Measurements from ENCODE around the gene ZNF292. TPM values are rescaled to one million over a fixed set of nuclear protein-coding genes. Genes with fewer than 3 reads are reported as not detected.
"Not testable (repeated sequence)": the region's sequence is repeated elsewhere in the genome, so short reads cannot be mapped to it uniquely, and the experiment has no call there.

ZNF292 gene
- total RNA-seq, 1 experiment from 2014 or later = 44.6 TPM

DNA sequence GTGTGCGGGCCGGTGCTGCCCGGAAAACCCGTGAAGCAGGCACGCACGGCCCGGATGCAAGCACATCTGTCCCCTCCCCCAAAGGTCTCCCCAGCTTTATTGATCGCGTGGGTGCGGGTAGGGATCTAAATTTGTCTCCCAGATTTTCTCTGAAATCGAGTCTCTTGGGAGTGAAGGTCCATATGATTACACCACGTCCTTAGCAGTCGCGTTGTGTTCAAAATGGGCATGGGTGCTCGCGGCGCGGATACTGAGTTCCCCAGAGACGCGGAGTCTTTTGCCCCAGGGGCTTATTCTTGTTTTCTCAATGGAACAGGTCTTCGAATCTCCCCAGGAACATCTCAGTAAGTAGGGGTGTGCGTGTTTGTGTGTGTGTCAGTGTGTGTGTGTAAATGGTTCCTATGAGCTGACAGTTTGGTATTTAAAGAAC lies 2.8 kb upstream of the ZNF292 start:
- H3K4me1 Mint-ChIP-seq (ENCODE audit: low read depth, unreplicated experiment) = peaks cover 24% of the 10 kb centered on the region
- no peaks in the 10 kb centered on the region for H3K27me3 Mint-ChIP-seq (ENCODE audit: unreplicated experiment)
- TF ChIP-seq, protein P1, sequence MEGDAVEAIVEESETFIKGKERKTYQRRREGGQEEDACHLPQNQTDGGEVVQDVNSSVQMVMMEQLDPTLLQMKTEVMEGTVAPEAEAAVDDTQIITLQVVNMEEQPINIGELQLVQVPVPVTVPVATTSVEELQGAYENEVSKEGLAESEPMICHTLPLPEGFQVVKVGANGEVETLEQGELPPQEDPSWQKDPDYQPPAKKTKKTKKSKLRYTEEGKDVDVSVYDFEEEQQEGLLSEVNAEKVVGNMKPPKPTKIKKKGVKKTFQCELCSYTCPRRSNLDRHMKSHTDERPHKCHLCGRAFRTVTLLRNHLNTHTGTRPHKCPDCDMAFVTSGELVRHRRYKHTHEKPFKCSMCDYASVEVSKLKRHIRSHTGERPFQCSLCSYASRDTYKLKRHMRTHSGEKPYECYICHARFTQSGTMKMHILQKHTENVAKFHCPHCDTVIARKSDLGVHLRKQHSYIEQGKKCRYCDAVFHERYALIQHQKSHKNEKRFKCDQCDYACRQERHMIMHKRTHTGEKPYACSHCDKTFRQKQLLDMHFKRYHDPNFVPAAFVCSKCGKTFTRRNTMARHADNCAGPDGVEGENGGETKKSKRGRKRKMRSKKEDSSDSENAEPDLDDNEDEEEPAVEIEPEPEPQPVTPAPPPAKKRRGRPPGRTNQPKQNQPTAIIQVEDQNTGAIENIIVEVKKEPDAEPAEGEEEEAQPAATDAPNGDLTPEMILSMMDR (IDR thresholded peaks at IDR 0.05; ENCODE audit: unreplicated experiment) = no peak
- no peaks in the 10 kb centered on the region for H3K9me3 Mint-ChIP-seq (ENCODE audit: low read depth, unreplicated experiment)
- CTCF ChIA-PET = no interaction called here
- intact Hi-C loops (cut with micrococcal nuclease; ENCODE audit: unreplicated experiment) = no loop called here
- peaks cover 38% of the 10 kb centered on the region for H3K36me3 Mint-ChIP-seq (ENCODE audit: insufficient read depth, unreplicated experiment)
- H3K4me3 Mint-ChIP-seq (ENCODE audit: low read depth, unreplicated experiment) = peak overlapping the region; percentile 68
- H3K27ac Mint-ChIP-seq (ENCODE audit: unreplicated experiment) = no peak overlapping the region
- BruUV-seq (replicated peaks) = no TSS peak
- DNase-seq = no peak

DNA sequence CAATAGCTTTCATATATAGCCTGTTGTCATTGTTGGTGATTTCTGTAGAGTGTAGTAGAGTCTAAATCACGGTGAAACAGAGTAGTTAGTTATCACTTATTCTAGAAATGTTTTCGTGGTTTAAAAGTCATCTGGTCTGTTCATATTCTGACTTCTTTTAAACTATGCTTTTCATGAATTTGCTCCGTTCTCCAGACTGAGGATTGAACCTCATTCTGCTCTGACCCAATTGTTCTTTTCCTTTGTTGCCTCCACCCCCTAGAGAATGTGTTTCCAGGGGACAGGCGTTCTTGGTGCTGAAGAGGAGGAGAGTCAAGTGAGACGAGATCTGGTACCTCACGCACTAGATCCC lies 748 bp upstream of the ZNF292 start:
- TF ChIP-seq, protein P1 (IDR thresholded peaks at IDR 0.05; ENCODE audit: unreplicated experiment) = no peak
- H3K27me3 Mint-ChIP-seq (ENCODE audit: unreplicated experiment) = no peaks in the 10 kb centered on the region
- CTCF ChIA-PET = no interaction called here
- peak overlapping the region; percentile 91 for H3K27ac Mint-ChIP-seq (ENCODE audit: unreplicated experiment)
- TSS peak; percentile 81 for BruUV-seq (replicated peaks)
- no peak for DNase-seq
- peaks cover 44% of the 10 kb centered on the region for H3K36me3 Mint-ChIP-seq (ENCODE audit: insufficient read depth, unreplicated experiment)
- peaks cover 14% of the 10 kb centered on the region for H3K4me1 Mint-ChIP-seq (ENCODE audit: low read depth, unreplicated experiment)
- peak overlapping the region; percentile 90 for H3K4me3 Mint-ChIP-seq (ENCODE audit: low read depth, unreplicated experiment)
- intact Hi-C loops (cut with micrococcal nuclease; ENCODE audit: unreplicated experiment) = loop anchor here (2.0 kb wide), 1 partner anchor 58 kb away; no protein-coding TSS in a partner anchor
- no peaks in the 10 kb centered on the region for H3K9me3 Mint-ChIP-seq (ENCODE audit: low read depth, unreplicated experiment)

DNA sequence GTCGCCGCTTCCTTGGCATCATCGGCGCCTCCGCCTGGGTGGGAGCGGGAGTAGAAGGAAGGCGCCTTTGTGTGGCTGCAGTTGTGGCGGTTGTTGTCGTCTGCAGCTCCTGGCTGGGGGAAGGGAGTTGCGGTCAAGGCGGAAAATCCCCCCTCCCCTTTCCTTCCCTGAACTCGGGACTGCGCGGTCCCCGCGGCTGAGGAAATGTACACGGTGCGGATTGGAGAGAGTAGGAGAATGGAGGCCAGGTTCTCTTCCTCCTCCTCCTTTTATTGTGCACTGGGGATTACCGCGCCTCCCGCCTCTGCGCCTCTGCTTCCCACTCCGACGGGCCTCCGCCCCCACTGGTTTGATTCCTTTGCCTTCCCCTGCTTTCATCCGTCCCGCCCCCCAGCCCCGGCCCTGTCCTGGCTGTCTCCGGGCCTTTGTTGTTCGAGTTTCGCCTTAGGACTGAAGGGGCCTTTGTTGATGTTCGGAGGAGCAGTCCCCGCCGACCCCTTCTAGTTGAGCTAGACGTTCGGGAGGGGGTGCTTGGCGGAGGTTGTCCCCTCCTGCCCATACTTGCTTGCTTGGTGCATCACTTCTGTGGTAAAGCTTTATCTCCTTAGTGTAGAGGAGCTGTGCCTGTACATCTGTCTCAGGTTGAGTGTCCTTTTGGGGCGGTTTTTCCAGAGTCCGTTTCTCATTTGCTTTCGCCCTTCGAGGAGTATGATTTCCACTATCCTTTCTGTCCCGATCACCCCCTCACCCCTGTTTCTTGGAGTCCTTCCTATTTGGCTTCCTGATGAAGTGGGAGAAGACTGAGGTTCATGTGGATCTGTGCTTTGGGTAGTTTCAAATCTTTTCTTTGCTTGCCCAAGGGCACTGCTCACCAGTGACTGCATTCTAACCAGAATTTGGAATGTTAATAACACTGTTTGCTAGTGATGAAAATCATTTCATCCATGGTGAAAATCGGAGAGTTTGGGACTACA lies 764 bp downstream of the ZNF292 start:
- peaks cover 23% of the 10 kb centered on the region for H3K4me1 Mint-ChIP-seq (ENCODE audit: low read depth, unreplicated experiment)
- CTCF ChIA-PET = interaction anchor here (1.1 to 1.6 kb wide), 2 partner anchors 16 to 17 kb away, joined by 3 read pairs; no protein-coding TSS in a partner anchor
- H3K27ac Mint-ChIP-seq (ENCODE audit: unreplicated experiment) = peak overlapping the region; percentile 91
- BruUV-seq (replicated peaks) = no TSS peak
- intact Hi-C loops (cut with micrococcal nuclease; ENCODE audit: unreplicated experiment) = loop anchor here (2.0 kb wide), 1 partner anchor 57 kb away; no protein-coding TSS in a partner anchor
- H3K4me3 Mint-ChIP-seq (ENCODE audit: low read depth, unreplicated experiment) = peak overlapping the region; percentile 90
- TF ChIP-seq, protein P1 (IDR thresholded peaks at IDR 0.05; ENCODE audit: unreplicated experiment) = no peak
- peaks cover 44% of the 10 kb centered on the region for H3K36me3 Mint-ChIP-seq (ENCODE audit: insufficient read depth, unreplicated experiment)
- H3K9me3 Mint-ChIP-seq (ENCODE audit: low read depth, unreplicated experiment) = no peaks in the 10 kb centered on the region
- no peaks in the 10 kb centered on the region for H3K27me3 Mint-ChIP-seq (ENCODE audit: unreplicated experiment)
- peak; percentile 51 for DNase-seq

DNA sequence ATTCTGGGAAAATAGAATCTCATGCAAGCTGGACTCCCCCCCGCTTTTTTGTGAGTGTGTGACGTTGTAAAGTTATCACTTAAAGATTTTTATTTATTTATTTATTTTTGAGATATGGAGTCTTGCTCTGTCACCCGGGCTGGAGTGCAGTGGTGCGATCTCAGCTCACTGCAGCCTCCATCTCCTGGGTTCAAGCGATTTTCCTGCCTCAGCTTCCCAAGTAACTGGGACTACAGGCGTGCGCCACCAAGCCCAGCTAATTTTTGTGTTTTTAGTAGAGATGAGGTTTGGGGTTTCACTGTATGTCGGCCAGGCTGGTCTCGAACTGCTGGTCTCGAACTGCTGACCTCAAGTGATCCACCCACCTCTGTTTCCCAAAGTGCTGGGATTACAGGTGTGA lies 2.2 kb downstream of the ZNF292 start:
- H3K9me3 Mint-ChIP-seq (ENCODE audit: low read depth, unreplicated experiment); intact Hi-C loops (cut with micrococcal nuclease; ENCODE audit: unreplicated experiment); BruUV-seq (replicated peaks): not testable (repeated sequence)

More for the DNA sequence above, 2.2 kb downstream of the ZNF292 start:
- CTCF ChIA-PET = interaction anchor here (1.6 kb wide), 1 partner anchor 15 kb away, joined by 3 read pairs; no protein-coding TSS in a partner anchor
- Mint-ChIP-seq H3K36me3 (ENCODE audit: insufficient read depth, unreplicated experiment) (peaks cover 38% of the 10 kb centered on the region), H3K4me1 (ENCODE audit: low read depth, unreplicated experiment) (peaks cover 19% of the 10 kb centered on the region), H3K4me3 (ENCODE audit: low read depth, unreplicated experiment) (peak overlapping the region; percentile 21)
- not testable (repeated sequence) for H3K27me3 Mint-ChIP-seq (ENCODE audit: unreplicated experiment); DNase-seq; H3K27ac Mint-ChIP-seq (ENCODE audit: unreplicated experiment)

Measured in Calu3 (cell line).